ENCODE results near the gene UNC45A. TPM values are rescaled to one million over a fixed set of nuclear protein-coding genes. Genes with fewer than 3 reads are reported as not detected.

The UNC45A gene
- total and polyA plus RNA-seq, 2 experiments from 2014 or later = 55.2 to 55.3 TPM

DNA sequence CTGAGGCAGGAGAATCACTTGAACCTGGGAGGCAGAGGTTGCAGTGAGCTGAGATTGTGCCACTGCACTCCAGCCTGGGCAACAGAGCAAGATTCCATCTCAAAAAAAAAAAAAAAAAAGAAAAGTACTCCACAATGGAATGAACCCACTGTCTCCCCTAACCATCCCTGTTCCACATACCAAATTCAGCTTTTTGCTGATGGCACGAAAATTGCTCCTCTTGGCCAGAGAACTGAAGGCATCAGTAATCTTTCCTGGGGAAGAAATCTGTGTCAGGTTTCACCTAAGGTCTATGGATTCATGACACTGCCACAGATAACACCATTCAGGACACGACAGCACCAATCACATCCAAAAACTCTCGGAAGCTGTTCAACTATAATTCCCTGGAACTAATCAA, 66.1 kb downstream of the UNC45A start:
- no peak overlapping the region for H3K4me2 ChIP-seq
- no peak overlapping the region for H3K27ac ChIP-seq
- no peak overlapping the region for H3K4me3 ChIP-seq
- 95% methylated on average over 3 of the region's 3 CpGs for WGBS (ENCODE audit: low lambda C conversion rate, missing lambda C conversion rate)
- H3K9me3 ChIP-seq (ENCODE audit: low read depth) = no peaks in the 10 kb centered on the region
- H4K20me1 ChIP-seq (ENCODE audit: insufficient read depth, poor library complexity, severe bottlenecking) = no peaks in the 10 kb centered on the region
- DNase-seq (ENCODE audit: low spot score) = no peak
- no peaks in the 10 kb centered on the region for H3K4me1 ChIP-seq (ENCODE audit: insufficient read depth)
- H3K9me2 ChIP-seq (replicated peaks; ENCODE audit: insufficient read depth) = no peaks in the 10 kb centered on the region
- no peaks in the 10 kb centered on the region for H3K79me2 ChIP-seq
- TF ChIP-seq, protein P1, sequence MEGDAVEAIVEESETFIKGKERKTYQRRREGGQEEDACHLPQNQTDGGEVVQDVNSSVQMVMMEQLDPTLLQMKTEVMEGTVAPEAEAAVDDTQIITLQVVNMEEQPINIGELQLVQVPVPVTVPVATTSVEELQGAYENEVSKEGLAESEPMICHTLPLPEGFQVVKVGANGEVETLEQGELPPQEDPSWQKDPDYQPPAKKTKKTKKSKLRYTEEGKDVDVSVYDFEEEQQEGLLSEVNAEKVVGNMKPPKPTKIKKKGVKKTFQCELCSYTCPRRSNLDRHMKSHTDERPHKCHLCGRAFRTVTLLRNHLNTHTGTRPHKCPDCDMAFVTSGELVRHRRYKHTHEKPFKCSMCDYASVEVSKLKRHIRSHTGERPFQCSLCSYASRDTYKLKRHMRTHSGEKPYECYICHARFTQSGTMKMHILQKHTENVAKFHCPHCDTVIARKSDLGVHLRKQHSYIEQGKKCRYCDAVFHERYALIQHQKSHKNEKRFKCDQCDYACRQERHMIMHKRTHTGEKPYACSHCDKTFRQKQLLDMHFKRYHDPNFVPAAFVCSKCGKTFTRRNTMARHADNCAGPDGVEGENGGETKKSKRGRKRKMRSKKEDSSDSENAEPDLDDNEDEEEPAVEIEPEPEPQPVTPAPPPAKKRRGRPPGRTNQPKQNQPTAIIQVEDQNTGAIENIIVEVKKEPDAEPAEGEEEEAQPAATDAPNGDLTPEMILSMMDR (IDR thresholded peaks at IDR 0.05; ENCODE audit: poor library complexity) = no peak
- no peak for TF ChIP-seq EZH2phosphoT487 (IDR thresholded peaks at IDR 0.05; ENCODE audit: low read depth, severe bottlenecking, unreplicated experiment)
- TF ChIP-seq EZH2 (IDR thresholded peaks at IDR 0.05; ENCODE audit: borderline replicate concordance) = no peak
- no peak overlapping the region for H2AFZ ChIP-seq
- no peaks in the 10 kb centered on the region for H3K27me3 ChIP-seq
- H3K36me3 ChIP-seq (replicated peaks; ENCODE audit: insufficient read depth, low read depth) = no peaks in the 10 kb centered on the region

Small RNAs within 50 kb of the gene (small RNA-seq; reads per million reads assigned to genes)
- gene RF00019 = not detected

Other genes starting within 250 kb of the UNC45A start
- 3.5 and 4.3 TPM in 2 replicates for gene BLM, start 217.9 kb upstream of the UNC45A start, total RNA-seq
- gene BLM, start 217.9 kb upstream of the UNC45A start, polyA plus RNA-seq = 1.7 and 2.9 TPM in 2 replicates
- 62.6 and 67.9 TPM in 2 replicates for gene FURIN, start 66.7 kb upstream of the UNC45A start, total RNA-seq
- gene FURIN, start 66.7 kb upstream of the UNC45A start, polyA plus RNA-seq = 84.6 and 98.9 TPM in 2 replicates
- gene FES, start 50.8 kb upstream of the UNC45A start, total RNA-seq = 5.7 and 13.5 TPM in 2 replicates
- gene FES, start 50.8 kb upstream of the UNC45A start, polyA plus RNA-seq = 7.3 and 11.0 TPM in 2 replicates
- 8.3 and 11.2 TPM in 2 replicates for gene MAN2A2, start 32.0 kb upstream of the UNC45A start, total RNA-seq
- 32.7 and 44.5 TPM in 2 replicates for gene MAN2A2, start 32.0 kb upstream of the UNC45A start, polyA plus RNA-seq
- gene HDDC3, start 2.7 kb upstream of the UNC45A start, total RNA-seq = 15.4 and 17.5 TPM in 2 replicates
- 13.0 and 20.0 TPM in 2 replicates for gene HDDC3, start 2.7 kb upstream of the UNC45A start, polyA plus RNA-seq
- 5.3 and 9.5 TPM in 2 replicates for gene RCCD1, start 19.6 kb downstream of the UNC45A start, total RNA-seq
- 9.4 and 11.2 TPM in 2 replicates for gene RCCD1, start 19.6 kb downstream of the UNC45A start, polyA plus RNA-seq
- 29.2 and 35.8 TPM in 2 replicates for gene PRC1, start 59.2 kb downstream of the UNC45A start, total RNA-seq
- gene PRC1, start 59.2 kb downstream of the UNC45A start, polyA plus RNA-seq = 21.5 and 29.8 TPM in 2 replicates
- gene VPS33B, start 87.3 kb downstream of the UNC45A start, total RNA-seq = 8.0 and 11.7 TPM in 2 replicates
- 7.8 and 10.4 TPM in 2 replicates for gene VPS33B, start 87.3 kb downstream of the UNC45A start, polyA plus RNA-seq
- 0.56 and 2.2 TPM in 2 replicates for gene SV2B, start 165.0 kb downstream of the UNC45A start, total RNA-seq
- 0.17 TPM in 1 of 2 replicates, not detected in the other for gene SV2B, start 165.0 kb downstream of the UNC45A start, polyA plus RNA-seq